Upper lobe of left lung (tissue), 4 donors: ENCODE data around the gene PRTFDC1.

ENCODE experiments used
- CTCF ChIP-seq, 6 experiments: fragments of 450-650 bp in 4 of 6; fragments of 200-600 bp in 2 of 6; sonication (generic) in 2 of 6; IDR thresholded peaks; one replicate each; pipeline ENCODE4 v1.5.1; 2016 to 2019; ENCODE audit warnings: antibody characterized with exemption in 6 of 6
- EP300 ChIP-seq, 4 donors: sonication (generic); formaldehyde crosslinking; IDR thresholded peaks; one replicate each; pipeline ENCODE4 v1.5.1; 2017; ENCODE audit warnings: antibody characterized with exemption in 4 of 4, control low read depth in 2 of 4
- POLR2A ChIP-seq, 4 donors: fragments of 450-650 bp; IDR thresholded peaks; one replicate each; pipeline ENCODE4 v1.5.1; 2016 to 2017; ENCODE audit warnings: antibody characterized with exemption in 4 of 4, mild to moderate bottlenecking in 2 of 4
- POLR2AphosphoS5 ChIP-seq, 2 donors: sonication (generic); formaldehyde crosslinking; IDR thresholded peaks; one replicate each; pipeline ENCODE4 v1.5.1; 2017; ENCODE audit warnings: antibody characterized with exemption in 2 of 2

- TF ChIP-seq CTCF (IDR thresholded peaks at IDR 0.05) (no peak), POLR2A (IDR thresholded peaks at IDR 0.05) (no peak), POLR2AphosphoS5 (IDR thresholded peaks at IDR 0.05) (no peak), EP300 (IDR thresholded peaks at IDR 0.05) (no peak)
Observed at GRCh38 chr10:24884793-24885192, 67.6 kb downstream of the PRTFDC1 start.
